Brain microvascular endothelial cell (primary cell): Measurements from ENCODE around the gene HSD3B2.

Experiments used
- DNase-seq: peaks from one replicate; pipeline ENCODE4 v3.0.0-alpha.2; 2020
- H3K27ac ChIP-seq: fragments of 250-450 bp; sonication (Bioruptor Pico); 2 replicates; pipeline ENCODE4 v1.5.1; 2020; ENCODE audit warnings: mild to moderate bottlenecking, moderate library complexity
- H3K27me3 ChIP-seq: fragments of 250-450 bp; sonication (Bioruptor Pico); replicated peaks from 2 replicates; pipeline ENCODE4 v1.5.1; 2020; ENCODE audit warnings: mild to moderate bottlenecking
- H3K36me3 ChIP-seq: fragments of 250-450 bp; sonication (Bioruptor Pico); replicated peaks from 2 replicates; pipeline ENCODE4 v1.5.1; 2020; ENCODE audit warnings: mild to moderate bottlenecking
- H3K4me3 ChIP-seq: 2 replicates; pipeline ENCODE4 v1.5.1; 2011; ENCODE audit warnings: low read depth, mild to moderate bottlenecking, control low read depth, low read length, moderate library complexity
- CTCF ChIP-seq: IDR thresholded peaks from 2 replicates; pipeline ENCODE4 v1.5.1; 2011; ENCODE audit warnings: low read depth, mild to moderate bottlenecking, moderate library complexity, low read length, control low read depth, inconsistent platforms; ENCODE audit errors: missing control alignments
- in situ Hi-C: cut with HindIII; loops from 2 replicates; pipeline ENCODE4 v1.10.0; 2017; ENCODE audit warnings: low sequenced_read_pairs, low pct_ligation_motif_present

Gene HSD3B2

GRCh38 chr1:119422631-119423030 is 7.7 kb downstream of the HSD3B2 start:
- no peak overlapping the region for H3K27ac ChIP-seq
- in situ Hi-C loops: no loop called here
- no peak overlapping the region for H3K4me3 ChIP-seq
- no peaks in the 10 kb centered on the region for H3K36me3 ChIP-seq
- no peak for DNase-seq
- TF ChIP-seq CTCF: no peak
- no peaks in the 10 kb centered on the region for H3K27me3 ChIP-seq

- in situ Hi-C loops: no loop called here
- Histone ChIP-seq H3K27ac (no peak overlapping the region), H3K4me3 (no peak overlapping the region), H3K27me3 (no peaks in the 10 kb centered on the region), H3K36me3 (no peaks in the 10 kb centered on the region)
- no peak for TF ChIP-seq CTCF
- DNase-seq: no peak
These were observed 14.0 kb downstream of the HSD3B2 start for GRCh38 chr1:119428991-119429390.

GRCh38 chr1:119429687-119430086 is 14.7 kb downstream of the HSD3B2 start:
- no peaks in the 10 kb centered on the region for H3K36me3 ChIP-seq

GRCh38 chr1:119430486-119430885 is 15.5 kb downstream of the HSD3B2 start:
- no peak overlapping the region for H3K4me3 ChIP-seq
- TF ChIP-seq CTCF: no peak
- in situ Hi-C loops: no loop called here
- no peak overlapping the region for H3K27ac ChIP-seq
- no peaks in the 10 kb centered on the region for H3K36me3 ChIP-seq
- no peak for DNase-seq
- no peaks in the 10 kb centered on the region for H3K27me3 ChIP-seq

More at GRCh38 chr1:119429687-119430086, 14.7 kb downstream of the HSD3B2 start:
- TF ChIP-seq CTCF: no peak
- DNase-seq: no peak
- Histone ChIP-seq H3K27ac (no peak overlapping the region), H3K27me3 (no peaks in the 10 kb centered on the region), H3K4me3 (no peak overlapping the region)
- in situ Hi-C loops: no loop called here

- TF ChIP-seq CTCF: no peak
- in situ Hi-C loops: no loop called here
These were observed 16.9 kb downstream of the HSD3B2 start for GRCh38 chr1:119431836-119432235.

GRCh38 chr1:119435052-119435451 is 20.1 kb downstream of the HSD3B2 start:
- no peak for DNase-seq
- in situ Hi-C loops: no loop called here
- TF ChIP-seq CTCF: no peak
- no peaks in the 10 kb centered on the region for H3K27me3 ChIP-seq
- no peak overlapping the region for H3K4me3 ChIP-seq
- no peak overlapping the region for H3K27ac ChIP-seq
- no peaks in the 10 kb centered on the region for H3K36me3 ChIP-seq

More at GRCh38 chr1:119431836-119432235, 16.9 kb downstream of the HSD3B2 start:
- no peak for DNase-seq
- H3K27ac ChIP-seq: no peak overlapping the region
- H3K27me3 ChIP-seq: no peaks in the 10 kb centered on the region
- no peaks in the 10 kb centered on the region for H3K36me3 ChIP-seq
- no peak overlapping the region for H3K4me3 ChIP-seq
